Measurements from ENCODE around the gene SLC6A8.

SLC6A8 gene

GRCh38 chrX:153687121-153688039, at the start of gene SLC6A8:
Gene SLC6A8, plus strand, starts transcription at chrX:153687926. Its CDS starts 649 bp downstream, at chrX:153688575.
- DNase-seq (ENCODE audit: low read depth, low spot score): no peak

- DNase-seq (ENCODE audit: low read depth, low spot score): no peak
Observed at GRCh38 chrX:153638041-153638371, 49.7 kb upstream of the SLC6A8 start.

GRCh38 chrX:153638436-153639176, 49.1 kb upstream of the SLC6A8 start:
- DNase-seq (ENCODE audit: low read depth, low spot score): no peak

- no peak for DNase-seq (ENCODE audit: low read depth, low spot score)
Observed at GRCh38 chrX:153639177-153640044, 48.3 kb upstream of the SLC6A8 start.

- DNase-seq (ENCODE audit: low read depth, low spot score): no peak
Observed at GRCh38 chrX:153640045-153640686, 47.6 kb upstream of the SLC6A8 start.

GRCh38 chrX:153640736-153641575, 46.8 kb upstream of the SLC6A8 start:
- no peak for DNase-seq (ENCODE audit: low read depth, low spot score)

- DNase-seq (ENCODE audit: low read depth, low spot score): no peak
Observed at GRCh38 chrX:153641627-153642026, 46.1 kb upstream of the SLC6A8 start.

- no peak for DNase-seq (ENCODE audit: low read depth, low spot score)
Observed at GRCh38 chrX:153642051-153642654, 45.6 kb upstream of the SLC6A8 start.

- no peak for DNase-seq (ENCODE audit: low read depth, low spot score)
Observed at GRCh38 chrX:153642655-153643430, 44.9 kb upstream of the SLC6A8 start.

- no peak for DNase-seq (ENCODE audit: low read depth, low spot score)
Observed at GRCh38 chrX:153643431-153644351, 44.0 kb upstream of the SLC6A8 start.

- DNase-seq (ENCODE audit: low read depth, low spot score): no peak
Observed at GRCh38 chrX:153644356-153645125, 43.2 kb upstream of the SLC6A8 start.

- DNase-seq (ENCODE audit: low read depth, low spot score): no peak
Observed at GRCh38 chrX:153645151-153645550, 42.6 kb upstream of the SLC6A8 start.

GRCh38 chrX:153645921-153646488, 41.7 kb upstream of the SLC6A8 start:
- DNase-seq (ENCODE audit: low read depth, low spot score): no peak

GRCh38 chrX:153646620-153647373, 40.9 kb upstream of the SLC6A8 start, which contains the start of gene DUSP9:
Gene DUSP9, plus strand, starts transcription at chrX:153647203. Its CDS starts 751 bp downstream, at chrX:153647954.
- no peak for DNase-seq (ENCODE audit: low read depth, low spot score)

GRCh38 chrX:153647461-153648357, 40.0 kb upstream of the SLC6A8 start:
- DNase-seq (ENCODE audit: low read depth, low spot score): no peak

Measured in activated CD4-positive, CD25-positive, alpha-beta regulatory T cell treated with anti-CD3 and anti-CD28 coated beads, Interleukin-2, amount 50 U/mL, for 16 hours (primary cell).